Measurements from ENCODE around the gene WFIKKN2.

DNA sequence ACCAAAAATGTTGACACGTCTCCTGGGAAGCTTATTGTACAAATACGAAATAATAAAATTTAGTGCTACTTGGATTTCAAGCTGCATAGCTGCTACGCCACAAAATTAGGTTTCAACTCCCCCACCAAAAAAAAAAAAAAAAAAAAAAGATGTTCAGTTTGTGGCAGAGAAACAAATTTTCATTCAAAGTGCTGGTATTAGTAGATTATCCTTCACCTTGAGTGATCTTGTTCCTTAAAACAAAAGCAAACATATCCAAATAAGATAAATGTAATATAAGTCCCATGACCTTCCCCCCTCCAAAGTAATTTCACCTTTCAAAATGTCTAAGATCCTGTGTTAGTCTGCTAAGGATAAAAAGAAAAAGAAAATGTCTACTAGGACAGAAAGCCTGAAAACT is 28.5 kb downstream of the WFIKKN2 start:
- TF ChIP-seq EP300 (IDR thresholded peaks at IDR 0.05; ENCODE audit: borderline replicate concordance in 1 of 2, low read depth in 2 of 2, low read length in 2 of 2) (no peak), TCF12 (IDR thresholded peaks at IDR 0.05; ENCODE audit: low read depth, low read length) (no peak), CBX5 (IDR thresholded peaks at IDR 0.05; ENCODE audit: low read depth, low read length) (no peak), CEBPB (IDR thresholded peaks at IDR 0.05; ENCODE audit: low read depth, low read length) (no peak)
- TF ChIP-seq, protein P1, sequence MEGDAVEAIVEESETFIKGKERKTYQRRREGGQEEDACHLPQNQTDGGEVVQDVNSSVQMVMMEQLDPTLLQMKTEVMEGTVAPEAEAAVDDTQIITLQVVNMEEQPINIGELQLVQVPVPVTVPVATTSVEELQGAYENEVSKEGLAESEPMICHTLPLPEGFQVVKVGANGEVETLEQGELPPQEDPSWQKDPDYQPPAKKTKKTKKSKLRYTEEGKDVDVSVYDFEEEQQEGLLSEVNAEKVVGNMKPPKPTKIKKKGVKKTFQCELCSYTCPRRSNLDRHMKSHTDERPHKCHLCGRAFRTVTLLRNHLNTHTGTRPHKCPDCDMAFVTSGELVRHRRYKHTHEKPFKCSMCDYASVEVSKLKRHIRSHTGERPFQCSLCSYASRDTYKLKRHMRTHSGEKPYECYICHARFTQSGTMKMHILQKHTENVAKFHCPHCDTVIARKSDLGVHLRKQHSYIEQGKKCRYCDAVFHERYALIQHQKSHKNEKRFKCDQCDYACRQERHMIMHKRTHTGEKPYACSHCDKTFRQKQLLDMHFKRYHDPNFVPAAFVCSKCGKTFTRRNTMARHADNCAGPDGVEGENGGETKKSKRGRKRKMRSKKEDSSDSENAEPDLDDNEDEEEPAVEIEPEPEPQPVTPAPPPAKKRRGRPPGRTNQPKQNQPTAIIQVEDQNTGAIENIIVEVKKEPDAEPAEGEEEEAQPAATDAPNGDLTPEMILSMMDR (IDR thresholded peaks at IDR 0.05; ENCODE audit: control extremely low read depth in 1 of 3, insufficient read depth in 1 of 3, low read depth in 1 of 3, low read length in 3 of 3) = no peak
- TF ChIP-seq, protein P2, sequence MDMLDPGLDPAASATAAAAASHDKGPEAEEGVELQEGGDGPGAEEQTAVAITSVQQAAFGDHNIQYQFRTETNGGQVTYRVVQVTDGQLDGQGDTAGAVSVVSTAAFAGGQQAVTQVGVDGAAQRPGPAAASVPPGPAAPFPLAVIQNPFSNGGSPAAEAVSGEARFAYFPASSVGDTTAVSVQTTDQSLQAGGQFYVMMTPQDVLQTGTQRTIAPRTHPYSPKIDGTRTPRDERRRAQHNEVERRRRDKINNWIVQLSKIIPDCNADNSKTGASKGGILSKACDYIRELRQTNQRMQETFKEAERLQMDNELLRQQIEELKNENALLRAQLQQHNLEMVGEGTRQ (IDR thresholded peaks at IDR 0.05; ENCODE audit: low read length) = no peak

All from H1 (cell line).